Fibroblast of mammary gland (primary cell): ENCODE results near the gene FEZF2.
A peak's percentile ranks its signal among the peaks of the same experiment; 100 is the strongest.

ENCODE experiments used
- DNase-seq: peaks from one replicate; pipeline ENCODE4 v3.0.0-alpha.2; 2010; ENCODE audit warnings: low read depth
- H3K4me3 ChIP-seq: 2 replicates; pipeline ENCODE4 v1.5.1; 2011; ENCODE audit warnings: low read depth, mild to moderate bottlenecking, low read length, moderate library complexity; ENCODE audit not compliant: control insufficient read depth
- CTCF ChIP-seq: conservative IDR thresholded peaks from 2 replicates; pipeline ENCODE4 v1.5.1; 2011; ENCODE audit warnings: low read depth, low read length, inconsistent platforms; ENCODE audit not compliant: control insufficient read depth, insufficient read depth

Gene FEZF2

GRCh38 chr3:62373215-62373614, at the start of gene FEZF2:
TSS of gene FEZF2 (minus strand) at chr3:62373550. CDS start at chr3:62372868, 682 bp downstream.
- H3K4me3 ChIP-seq, result peak within 1 kb of the TSS; percentile 19
- DNase-seq, result no peak
- no peak for TF ChIP-seq CTCF

DNA sequence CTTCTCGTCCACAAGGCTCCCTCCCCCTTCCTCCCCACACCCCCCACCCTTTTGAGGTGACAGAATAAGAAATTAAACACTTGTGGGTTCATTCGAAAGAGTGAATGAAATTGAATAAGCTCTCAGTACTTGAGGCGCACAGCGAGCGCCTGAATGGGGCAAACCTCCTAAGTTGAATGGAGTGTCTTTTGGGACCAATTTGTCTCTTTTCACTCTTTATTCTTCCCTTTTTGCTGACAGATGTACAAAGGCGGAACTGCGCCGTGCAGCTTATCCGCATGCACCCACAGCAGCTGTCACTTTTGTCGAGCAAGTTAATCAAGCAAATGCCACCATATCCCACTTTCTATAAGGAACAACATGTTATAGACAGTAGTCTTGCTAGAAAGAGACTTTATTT, 47.9 kb upstream of the FEZF2 start:
- no peak for DNase-seq
- H3K4me3 ChIP-seq, result no peak overlapping the region
- no peak for TF ChIP-seq CTCF

- DNase-seq, result no peak
- H3K4me3 ChIP-seq, result no peak overlapping the region
Observed at GRCh38 chr3:62416144-62416543, 42.8 kb upstream of the FEZF2 start.

DNA sequence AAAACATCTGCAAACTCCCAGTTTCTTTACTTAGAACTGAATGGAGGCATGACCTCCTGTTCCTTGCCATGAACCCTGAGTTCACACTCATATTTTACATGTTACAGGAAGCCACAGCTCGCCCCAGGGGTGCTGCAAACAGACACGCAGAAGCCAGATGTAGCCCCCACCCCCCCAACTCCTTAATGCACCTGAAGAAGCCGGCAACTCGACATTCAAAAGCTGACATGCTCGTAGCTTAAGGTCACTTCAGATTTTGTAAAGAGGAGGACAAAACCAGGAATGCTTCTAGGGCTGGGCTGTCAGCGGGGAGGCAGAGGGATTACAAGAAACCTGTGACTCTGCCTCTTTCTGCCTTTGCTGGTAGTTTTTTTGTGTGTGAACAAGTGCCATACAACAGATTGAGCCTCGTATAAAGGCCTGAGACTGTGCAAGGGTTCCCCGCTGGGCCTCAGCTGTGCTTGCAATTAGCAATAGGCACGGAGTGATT, 42.0 kb upstream of the FEZF2 start:
- H3K4me3 ChIP-seq, result no peak overlapping the region
- DNase-seq, result no peak
- no peak for TF ChIP-seq CTCF

More at GRCh38 chr3:62416144-62416543, 42.8 kb upstream of the FEZF2 start:
- no peak for TF ChIP-seq CTCF

DNA sequence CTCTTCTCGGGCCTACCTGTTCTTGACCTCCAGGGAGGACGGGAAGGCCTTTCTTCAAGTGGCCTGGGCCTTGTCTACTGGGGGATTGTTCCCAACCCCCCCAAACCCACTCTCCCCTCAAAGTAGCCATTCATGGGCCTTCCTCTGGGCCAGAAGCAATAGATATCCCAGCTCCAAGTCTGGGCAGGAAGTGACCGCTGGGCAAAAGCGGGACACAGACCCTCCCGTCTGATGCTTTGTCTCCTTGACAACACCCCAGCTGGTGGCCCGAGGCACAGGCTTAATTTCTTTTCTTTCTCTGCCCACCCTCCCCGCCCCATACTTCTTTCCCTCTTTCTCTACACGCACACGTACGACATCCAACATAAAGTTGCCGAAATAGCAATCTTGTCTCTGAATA, 41.4 kb upstream of the FEZF2 start:
- DNase-seq, result no peak

DNA sequence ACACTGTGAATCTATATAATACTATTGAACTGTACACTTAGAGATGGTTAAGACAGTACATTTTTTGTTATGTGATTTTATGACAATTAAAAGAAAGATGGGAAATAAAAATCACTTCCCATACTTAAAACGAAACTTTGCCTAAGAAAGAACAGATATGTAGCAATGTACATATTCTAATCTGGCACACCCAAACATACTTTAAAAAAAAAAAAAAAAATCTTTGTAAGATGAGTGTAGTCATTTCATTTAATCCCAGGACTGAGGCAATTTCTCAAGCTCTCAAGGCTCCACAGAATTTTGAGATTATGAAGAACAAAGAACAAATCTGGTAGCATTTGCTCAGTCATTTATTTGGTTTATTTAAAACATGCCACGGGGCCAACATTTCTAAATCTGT, 40.3 kb upstream of the FEZF2 start:
- H3K4me3 ChIP-seq, result no peak overlapping the region
- no peak for DNase-seq
- no peak for TF ChIP-seq CTCF

More for the DNA sequence above, 41.4 kb upstream of the FEZF2 start:
- no peak for TF ChIP-seq CTCF
- H3K4me3 ChIP-seq, result no peak overlapping the region

GRCh38 chr3:62406945-62407344, 33.6 kb upstream of the FEZF2 start:
- no peak overlapping the region for H3K4me3 ChIP-seq
- DNase-seq, result no peak
- no peak for TF ChIP-seq CTCF
